A549 (cell line): Measurements from ENCODE around the gene BCAS3. TPM values are rescaled to one million over a fixed set of nuclear protein-coding genes. Genes with fewer than 3 reads are reported as not detected.

ENCODE experiments used
- ATAC-seq, 2 experiments: fragments of 200-7000 bp in 1 of 2; fragments of >200 bp in 1 of 2; cut with Nextera tagmentation in 1 of 2; cut with Tn5 transposase in 1 of 2; 3 replicates each; pipeline versions ENCODE4 v1.8.0 to v1.9.1; 2018 to 2020; ENCODE audit warnings: mild to moderate bottlenecking in 1 of 2, moderate library complexity in 1 of 2
- CTCF ChIA-PET: fragments of 300-600 bp; sonication (Branson Sonifier 250); formaldehyde crosslinking; extraction: SDS; loops from one replicate; lab custom pipeline; 2021; ENCODE audit warnings: antibody characterized with exemption, inconsistent platforms; lab: Yijun Ruan, JAX
- POLR2A ChIA-PET: fragments of 350-600 bp; formaldehyde crosslinking; extraction: SDS; loops from one replicate; lab custom pipeline; 2021; ENCODE audit warnings: antibody characterized with exemption, inconsistent platforms; lab: Yijun Ruan, JAX
- DNase-seq, 2 experiments: peaks; one replicate each; pipeline versions ENCODE4 v3.0.0 to v3.0.0-alpha.2; 2011 to 2016; ENCODE audit warnings: low read depth in 1 of 2, low spot score in 1 of 2
- FAIRE-seq: peaks from 2 replicates; lab custom pipeline; 2011; peaks lifted over from hg19 to GRCh38; lab: Jason Lieb, UNC
- H3K27ac ChIP-seq, 2 experiments: fragments of >200 bp; sonication (Bioruptor Twin); formaldehyde crosslinking; 3 replicates each; pipeline ENCODE4 v1.5.1; 2016 to 2017
- H3K4me1 ChIP-seq: fragments of >200 bp; sonication (Bioruptor Twin); formaldehyde crosslinking; 3 replicates; pipeline ENCODE4 v1.6.1; 2016
- H3K4me2 ChIP-seq: fragments of >200 bp; sonication (Bioruptor Twin); formaldehyde crosslinking; 3 replicates; pipeline ENCODE4 v1.6.1; 2016
- H3K4me3 ChIP-seq: fragments of >200 bp; sonication (Bioruptor Twin); formaldehyde crosslinking; 3 replicates; pipeline ENCODE4 v1.5.1; 2016
- H3K9me3 ChIP-seq: fragments of >200 bp; sonication (Bioruptor Twin); formaldehyde crosslinking; 3 replicates; pipeline ENCODE4 v1.6.1; 2016
- CEBPB ChIP-seq, 2 experiments: fragments of >200 bp in 1 of 2; sonication (Bioruptor Twin) in 1 of 2; formaldehyde crosslinking in 1 of 2; IDR thresholded peaks; 2 replicates each; pipeline ENCODE4 v1.6.1; 2012 to 2016
- CHD4 ChIP-seq: fragments of 200-600 bp; sonication (generic); IDR thresholded peaks from 2 replicates; pipeline ENCODE4 v1.6.1; 2016; ENCODE audit warnings: antibody characterized with exemption, mild to moderate bottlenecking, borderline replicate concordance
- ESRRA ChIP-seq: fragments of 150-350 bp; IDR thresholded peaks from 2 replicates; pipeline ENCODE4 v1.6.1; 2014; ENCODE audit warnings: mild to moderate bottlenecking, low read length, borderline replicate concordance
- FOSL2 ChIP-seq, 2 experiments: fragments of 450-650 bp in 1 of 2; fragments of >200 bp in 1 of 2; sonication (Bioruptor Twin) in 1 of 2; formaldehyde crosslinking; IDR thresholded peaks; 2 replicates each; pipeline versions ENCODE4 v1.5.0 to v1.6.1; 2016 to 2020; ENCODE audit warnings: mild to moderate bottlenecking in 1 of 2, moderate library complexity in 1 of 2
- HDAC2 ChIP-seq: fragments of 200-600 bp; sonication (generic); IDR thresholded peaks from 2 replicates; pipeline ENCODE4 v1.6.1; 2016
- HEYL ChIP-seq: fragments of 250-450 bp; sonication (Bioruptor Pico); IDR thresholded peaks from 2 replicates; pipeline ENCODE4 v1.8.0; 2021; ENCODE audit warnings: mild to moderate bottlenecking, moderate library complexity
- HOXA7 ChIP-seq: fragments of 250-450 bp; sonication (Bioruptor Pico); IDR thresholded peaks from 2 replicates; pipeline ENCODE4 v1.5.0; 2020; ENCODE audit warnings: mild to moderate bottlenecking, moderate library complexity
- HOXB5 ChIP-seq: fragments of 250-450 bp; sonication (Bioruptor Pico); IDR thresholded peaks from 2 replicates; pipeline ENCODE4 v1.5.0; 2020; ENCODE audit warnings: mild to moderate bottlenecking, moderate library complexity
- KDM5A ChIP-seq: fragments of 200-600 bp; sonication (generic); IDR thresholded peaks from 2 replicates; pipeline ENCODE4 v1.6.1; 2016; ENCODE audit warnings: antibody characterized with exemption, mild to moderate bottlenecking
- MAZ ChIP-seq: fragments of 150-350 bp; IDR thresholded peaks from 2 replicates; pipeline ENCODE4 v1.6.1; 2014; ENCODE audit warnings: antibody characterized with exemption, low read depth, low read length, borderline replicate concordance
- NFE2L2 ChIP-seq: fragments of 150-350 bp; conservative IDR thresholded peaks from 2 replicates; pipeline ENCODE4 v1.6.1; 2014; ENCODE audit warnings: low read length
- POLR2A ChIP-seq: IDR thresholded peaks from 2 replicates; pipeline ENCODE4 v1.6.1; 2012; ENCODE audit warnings: mild to moderate bottlenecking, low read length
- RCOR1 ChIP-seq: fragments of 150-350 bp; IDR thresholded peaks from 2 replicates; pipeline ENCODE4 v1.6.1; 2014; ENCODE audit warnings: antibody characterized with exemption, low read length, low read depth
- RNF2 ChIP-seq: fragments of 200-600 bp; sonication (generic); IDR thresholded peaks from 2 replicates; pipeline ENCODE4 v1.6.1; 2016; ENCODE audit warnings: low read depth, mild to moderate bottlenecking, antibody characterized with exemption, moderate library complexity, borderline replicate concordance
- SREBF2 ChIP-seq: fragments of 450-650 bp; IDR thresholded peaks from 2 replicates; pipeline ENCODE4 v1.6.1; 2014; ENCODE audit warnings: mild to moderate bottlenecking, moderate library complexity
- TP53 ChIP-seq: fragments of 250-450 bp; sonication (Bioruptor Pico); IDR thresholded peaks from 2 replicates; pipeline ENCODE4 v1.5.0; 2021; ENCODE audit warnings: mild to moderate bottlenecking, moderate library complexity
- WGBS: methylation state at CpG from one replicate; pipeline ENCODE4 v1.1.6; 2017; ENCODE audit errors: missing lambda C conversion rate; 5-methylcytosine and 5-hydroxymethylcytosine counted together
- polyA plus RNA-seq, 4 experiments: library from polyadenylated mRNA; depleted of rRNA in 3 of 4; stranded (reverse); fragments of >200 nt; fragmentation: RNase III in 1 of 4; extraction: RNeasy Plus Mini Kit Qiagen cat#74134 plus additional on column Dnase treatment in 1 of 4; gene quantifications; 2 replicates in 3 of 4; 3 replicates in 1 of 4; pipeline ENCODE4 v1.2.3, GENCODE V29; 2011 to 2017
- TF ChIP-seq, protein P1 (sequence below): IDR thresholded peaks from 2 replicates; pipeline ENCODE4 v1.6.1; 2012
- TF ChIP-seq, protein P2 (sequence below): fragments of 200-600 bp; sonication (generic); IDR thresholded peaks from 2 replicates; pipeline ENCODE4 v1.6.1; 2016; ENCODE audit warnings: antibody characterized with exemption, mild to moderate bottlenecking, moderate library complexity
- TF ChIP-seq, protein P3 (sequence below): fragments of >200 bp; sonication (Bioruptor Twin); formaldehyde crosslinking; IDR thresholded peaks from 3 replicates; pipeline ENCODE4 v1.6.1; 2016
- TF ChIP-seq, protein P4 (sequence below): fragments of >200 bp; sonication (Bioruptor Twin); formaldehyde crosslinking; IDR thresholded peaks from 2 replicates; pipeline ENCODE4 v1.6.1; 2016
- TF ChIP-seq, protein P5 (sequence below): fragments of 450-650 bp; IDR thresholded peaks from 2 replicates; pipeline ENCODE4 v1.6.1; 2014; ENCODE audit warnings: antibody characterized with exemption

The BCAS3 gene
- polyA plus RNA-seq, 2 of the 4 experiments (the other 2 are of a cell fraction), result 14.7 to 43.4 TPM

DNA sequence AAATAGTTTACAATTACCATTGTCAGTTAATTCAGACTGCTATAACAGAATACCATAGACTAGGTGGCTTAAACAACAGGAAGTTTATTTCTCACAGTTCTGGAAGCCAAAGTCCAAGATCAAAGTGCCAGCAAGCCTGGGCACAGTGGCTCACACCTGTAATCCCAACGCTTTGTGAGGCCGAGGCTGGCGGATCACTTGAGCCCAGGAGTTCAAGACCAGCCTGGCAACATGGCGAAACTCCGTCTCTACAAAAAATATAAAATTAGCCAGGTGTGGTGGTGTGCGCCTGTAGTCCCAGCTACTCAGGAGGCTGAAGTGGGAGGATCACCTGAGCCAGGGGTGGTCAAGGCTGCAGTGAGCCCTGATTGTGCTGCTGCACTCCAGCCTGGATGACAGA lies 650.7 kb downstream of the BCAS3 start:
- CTCF ChIA-PET, result interaction anchor here (1.2 to 1.5 kb wide), 3 partner anchors 8 to 62 kb away, joined by 4 read pairs; no protein-coding TSS in a partner anchor
- no peak overlapping the region for H3K4me3 ChIP-seq
- TF ChIP-seq, protein P1, sequence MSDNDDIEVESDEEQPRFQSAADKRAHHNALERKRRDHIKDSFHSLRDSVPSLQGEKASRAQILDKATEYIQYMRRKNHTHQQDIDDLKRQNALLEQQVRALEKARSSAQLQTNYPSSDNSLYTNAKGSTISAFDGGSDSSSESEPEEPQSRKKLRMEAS, result no peak
- TF ChIP-seq HOXB5 (CRISPR knock-in tag) (no peak), SREBF2 (no peak), HDAC2 (no peak)
- FAIRE-seq, result no peak
- DNase-seq, result no peak
- 94% methylated on average over 6 of the region's 6 CpGs for WGBS
- no peaks in the 10 kb centered on the region for H3K9me3 ChIP-seq
- no peak for ATAC-seq
- no peak overlapping the region for H3K4me2 ChIP-seq
- H3K27ac ChIP-seq, result no peak overlapping the region
- peaks cover 28% of the 10 kb centered on the region for H3K4me1 ChIP-seq
- POLR2A ChIA-PET, result no interaction called here

DNA sequence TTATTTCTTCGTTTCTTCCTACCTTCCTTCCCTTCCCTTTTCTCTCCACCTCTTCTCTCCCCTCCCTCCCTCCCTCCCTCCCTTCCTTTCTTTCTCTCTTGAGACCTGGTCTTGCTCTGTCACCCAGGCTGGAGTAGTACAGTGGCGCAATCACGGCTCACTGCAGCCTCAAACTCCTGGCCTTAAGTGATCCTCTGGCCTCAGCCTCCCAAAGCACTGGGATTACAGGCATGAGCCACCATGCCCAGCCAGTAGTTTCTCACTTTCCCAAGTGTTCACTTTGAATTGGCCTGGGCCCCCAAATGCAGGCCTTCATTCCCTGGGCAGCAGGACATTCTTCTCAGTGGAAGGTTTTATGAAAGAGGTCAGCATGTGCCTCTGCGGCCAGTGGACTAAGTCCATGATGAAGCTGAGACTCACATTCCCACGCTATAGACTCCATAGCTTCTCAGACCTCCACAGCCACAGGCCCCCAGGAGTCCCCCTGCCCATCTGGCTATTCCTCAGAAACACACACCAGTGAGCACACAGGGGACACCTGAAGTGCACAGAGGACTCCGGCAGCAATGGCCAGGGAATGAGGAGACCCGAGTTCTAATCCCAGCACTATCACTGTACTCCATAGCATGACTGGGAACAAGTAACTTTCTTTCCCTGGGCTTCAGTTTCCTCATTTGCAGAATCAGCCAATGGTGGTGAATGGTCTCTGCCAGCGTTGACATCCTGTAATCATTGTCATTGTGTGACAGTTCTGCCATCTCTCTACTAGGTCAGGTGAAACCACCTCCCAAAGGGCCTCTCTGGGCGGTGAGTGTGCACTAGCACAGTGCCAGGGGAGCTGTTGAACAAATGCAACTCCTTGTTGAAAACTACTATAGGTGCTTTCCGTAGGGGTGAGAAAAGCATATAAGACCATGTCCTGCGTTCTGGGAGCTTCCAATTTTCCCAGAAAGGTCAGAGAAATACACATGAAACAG lies 652.8 kb downstream of the BCAS3 start:
- 92% methylated on average over 11 of the region's 11 CpGs for WGBS
- no peak for FAIRE-seq
- CTCF ChIA-PET, result interaction anchor here (0.9 to 1.1 kb wide), 2 partner anchors 35 to 86 kb away, joined by 3 read pairs; no protein-coding TSS in a partner anchor

More for the DNA sequence above, 652.8 kb downstream of the BCAS3 start:
- no peak for TF ChIP-seq FOSL2 (IDR thresholded peaks at IDR 0.05)
- no peak for TF ChIP-seq FOSL2 (CRISPR knock-in tag; IDR thresholded peaks at IDR 0.05)
- no peak for TF ChIP-seq CEBPB (IDR thresholded peaks at IDR 0.05)
- no peak for TF ChIP-seq TP53 (CRISPR knock-in tag)
- TF ChIP-seq, protein P1, result no peak
- no peak for TF ChIP-seq HEYL
- no peak for TF ChIP-seq ESRRA
- no peak for TF ChIP-seq MAZ
- TF ChIP-seq, protein P2, sequence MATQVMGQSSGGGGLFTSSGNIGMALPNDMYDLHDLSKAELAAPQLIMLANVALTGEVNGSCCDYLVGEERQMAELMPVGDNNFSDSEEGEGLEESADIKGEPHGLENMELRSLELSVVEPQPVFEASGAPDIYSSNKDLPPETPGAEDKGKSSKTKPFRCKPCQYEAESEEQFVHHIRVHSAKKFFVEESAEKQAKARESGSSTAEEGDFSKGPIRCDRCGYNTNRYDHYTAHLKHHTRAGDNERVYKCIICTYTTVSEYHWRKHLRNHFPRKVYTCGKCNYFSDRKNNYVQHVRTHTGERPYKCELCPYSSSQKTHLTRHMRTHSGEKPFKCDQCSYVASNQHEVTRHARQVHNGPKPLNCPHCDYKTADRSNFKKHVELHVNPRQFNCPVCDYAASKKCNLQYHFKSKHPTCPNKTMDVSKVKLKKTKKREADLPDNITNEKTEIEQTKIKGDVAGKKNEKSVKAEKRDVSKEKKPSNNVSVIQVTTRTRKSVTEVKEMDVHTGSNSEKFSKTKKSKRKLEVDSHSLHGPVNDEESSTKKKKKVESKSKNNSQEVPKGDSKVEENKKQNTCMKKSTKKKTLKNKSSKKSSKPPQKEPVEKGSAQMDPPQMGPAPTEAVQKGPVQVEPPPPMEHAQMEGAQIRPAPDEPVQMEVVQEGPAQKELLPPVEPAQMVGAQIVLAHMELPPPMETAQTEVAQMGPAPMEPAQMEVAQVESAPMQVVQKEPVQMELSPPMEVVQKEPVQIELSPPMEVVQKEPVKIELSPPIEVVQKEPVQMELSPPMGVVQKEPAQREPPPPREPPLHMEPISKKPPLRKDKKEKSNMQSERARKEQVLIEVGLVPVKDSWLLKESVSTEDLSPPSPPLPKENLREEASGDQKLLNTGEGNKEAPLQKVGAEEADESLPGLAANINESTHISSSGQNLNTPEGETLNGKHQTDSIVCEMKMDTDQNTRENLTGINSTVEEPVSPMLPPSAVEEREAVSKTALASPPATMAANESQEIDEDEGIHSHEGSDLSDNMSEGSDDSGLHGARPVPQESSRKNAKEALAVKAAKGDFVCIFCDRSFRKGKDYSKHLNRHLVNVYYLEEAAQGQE, result no peak
- TF ChIP-seq RCOR1, result no peak
- TF ChIP-seq, protein P3, sequence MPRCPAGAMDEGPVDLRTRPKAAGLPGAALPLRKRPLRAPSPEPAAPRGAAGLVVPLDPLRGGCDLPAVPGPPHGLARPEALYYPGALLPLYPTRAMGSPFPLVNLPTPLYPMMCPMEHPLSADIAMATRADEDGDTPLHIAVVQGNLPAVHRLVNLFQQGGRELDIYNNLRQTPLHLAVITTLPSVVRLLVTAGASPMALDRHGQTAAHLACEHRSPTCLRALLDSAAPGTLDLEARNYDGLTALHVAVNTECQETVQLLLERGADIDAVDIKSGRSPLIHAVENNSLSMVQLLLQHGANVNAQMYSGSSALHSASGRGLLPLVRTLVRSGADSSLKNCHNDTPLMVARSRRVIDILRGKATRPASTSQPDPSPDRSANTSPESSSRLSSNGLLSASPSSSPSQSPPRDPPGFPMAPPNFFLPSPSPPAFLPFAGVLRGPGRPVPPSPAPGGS, result no peak
- TF ChIP-seq RNF2, result no peak
- TF ChIP-seq, protein P4, sequence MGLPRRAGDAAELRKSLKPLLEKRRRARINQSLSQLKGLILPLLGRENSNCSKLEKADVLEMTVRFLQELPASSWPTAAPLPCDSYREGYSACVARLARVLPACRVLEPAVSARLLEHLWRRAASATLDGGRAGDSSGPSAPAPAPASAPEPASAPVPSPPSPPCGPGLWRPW, result no peak
- no peak for TF ChIP-seq KDM5A
- TF ChIP-seq HOXA7, result no peak
- no peak for TF ChIP-seq CHD4
- TF ChIP-seq NFE2L2, result no peak
- TF ChIP-seq, protein P5, sequence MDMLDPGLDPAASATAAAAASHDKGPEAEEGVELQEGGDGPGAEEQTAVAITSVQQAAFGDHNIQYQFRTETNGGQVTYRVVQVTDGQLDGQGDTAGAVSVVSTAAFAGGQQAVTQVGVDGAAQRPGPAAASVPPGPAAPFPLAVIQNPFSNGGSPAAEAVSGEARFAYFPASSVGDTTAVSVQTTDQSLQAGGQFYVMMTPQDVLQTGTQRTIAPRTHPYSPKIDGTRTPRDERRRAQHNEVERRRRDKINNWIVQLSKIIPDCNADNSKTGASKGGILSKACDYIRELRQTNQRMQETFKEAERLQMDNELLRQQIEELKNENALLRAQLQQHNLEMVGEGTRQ, result no peak
- TF ChIP-seq POLR2A, result no peak
- Histone ChIP-seq H3K9me3 (no peaks in the 10 kb centered on the region), H3K27ac (no peak overlapping the region), H3K4me3 (no peak overlapping the region), H3K4me2 (no peak overlapping the region), H3K4me1 (peaks cover 20% of the 10 kb centered on the region)
- POLR2A ChIA-PET, result no interaction called here
- ATAC-seq, result no peak
- no peak for DNase-seq
